HAP-1 (cell line): ENCODE results near the gene WDR90.

Source experiments
- DNase-seq, 2 experiments: peaks; one replicate each; pipeline ENCODE4 v3.0.0-alpha.2; 2016 to 2020; ENCODE audit warnings: low spot score in 2 of 2
- H3K27me3 ChIP-seq: fragments of 250-450 bp; sonication (Bioruptor Pico); 2 replicates; pipeline ENCODE4 v1.5.1; 2020; ENCODE audit warnings: low read depth, mild to moderate bottlenecking, moderate library complexity
- H3K36me3 ChIP-seq: fragments of 250-450 bp; sonication (Bioruptor Pico); replicated peaks from 2 replicates; pipeline ENCODE4 v1.5.1; 2020; ENCODE audit warnings: mild to moderate bottlenecking
- H3K4me1 ChIP-seq: fragments of 250-450 bp; sonication (Bioruptor Pico); 2 replicates; pipeline ENCODE4 v1.5.1; 2020; ENCODE audit warnings: mild to moderate bottlenecking
- H3K4me3 ChIP-seq: fragments of 250-450 bp; sonication (Bioruptor Pico); 2 replicates; pipeline ENCODE4 v1.5.1; 2020; ENCODE audit warnings: mild to moderate bottlenecking, moderate library complexity
- H3K9me3 ChIP-seq: fragments of 250-450 bp; sonication (Bioruptor Pico); 2 replicates; pipeline ENCODE4 v1.5.1; 2020; ENCODE audit warnings: mild to moderate bottlenecking, moderate library complexity
- in situ Hi-C: fragments of 300-500 bp; cut with MboI; formaldehyde crosslinking; loops from 3 replicates; pipeline ENCODE4 v1.14.3; 2020; ENCODE audit warnings: low sequenced_read_pairs, inconsistent platforms, mixed read lengths

Gene WDR90

GRCh38 chr16:620700-621525 lies 28.3 kb upstream of the WDR90 start:
- Histone ChIP-seq H3K4me1 (no peaks in the 10 kb centered on the region), H3K27me3 (no peaks in the 10 kb centered on the region), H3K4me3 (no peak overlapping the region), H3K36me3 (no peaks in the 10 kb centered on the region), H3K9me3 (no peaks in the 10 kb centered on the region)
- DNase-seq = no peak
- in situ Hi-C loops = no loop called here

DNA sequence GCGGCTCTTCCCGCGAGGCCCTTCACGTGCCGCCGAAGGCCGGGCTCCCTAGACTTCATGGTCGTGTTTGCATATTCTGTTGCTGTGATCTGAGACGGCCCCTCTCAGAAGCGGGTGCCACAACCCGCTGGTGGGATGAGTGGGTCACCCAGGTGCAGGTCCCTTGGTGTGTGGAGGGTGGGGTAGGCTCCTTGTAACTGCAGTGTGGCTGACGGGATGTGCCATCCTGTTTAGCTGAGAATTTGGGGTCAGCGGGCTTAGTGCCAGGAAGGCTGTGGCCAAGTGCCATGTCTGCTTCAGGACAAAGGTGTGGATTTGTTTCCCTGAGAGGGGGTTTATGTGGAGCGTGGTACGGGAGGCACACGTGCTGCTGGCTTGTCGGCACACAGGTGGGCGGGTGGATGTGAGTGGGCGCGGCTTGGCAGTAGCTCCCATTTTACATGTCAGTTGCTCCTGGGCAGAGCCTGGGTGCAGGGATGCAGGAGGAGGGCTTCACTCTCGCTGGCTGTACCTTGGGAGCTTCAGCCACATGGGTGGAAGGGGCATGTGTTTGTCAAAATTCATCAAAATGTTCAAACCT lies 27.5 kb upstream of the WDR90 start:
- Histone ChIP-seq H3K9me3 (no peaks in the 10 kb centered on the region), H3K4me3 (no peak overlapping the region), H3K27me3 (no peaks in the 10 kb centered on the region), H3K36me3 (no peaks in the 10 kb centered on the region), H3K4me1 (no peaks in the 10 kb centered on the region)
- no peak for DNase-seq
- in situ Hi-C loops = no loop called here

- in situ Hi-C loops = no loop called here
- no peak overlapping the region for H3K4me3 ChIP-seq
- no peaks in the 10 kb centered on the region for H3K27me3 ChIP-seq
- DNase-seq = no peak
- H3K4me1 ChIP-seq = no peaks in the 10 kb centered on the region
- H3K9me3 ChIP-seq = no peaks in the 10 kb centered on the region
- H3K36me3 ChIP-seq = no peaks in the 10 kb centered on the region
Observed at GRCh38 chr16:622920-623280, 26.3 kb upstream of the WDR90 start.

GRCh38 chr16:624526-625070 lies 24.6 kb upstream of the WDR90 start:
- peaks cover 3% of the 10 kb centered on the region; the same call in 1 of the 2 replicates for H3K36me3 ChIP-seq
- H3K27me3 ChIP-seq = no peaks in the 10 kb centered on the region
- DNase-seq = no peak
- H3K4me1 ChIP-seq = no peaks in the 10 kb centered on the region
- no peaks in the 10 kb centered on the region for H3K9me3 ChIP-seq
- in situ Hi-C loops = no loop called here
- no peak overlapping the region for H3K4me3 ChIP-seq

DNA sequence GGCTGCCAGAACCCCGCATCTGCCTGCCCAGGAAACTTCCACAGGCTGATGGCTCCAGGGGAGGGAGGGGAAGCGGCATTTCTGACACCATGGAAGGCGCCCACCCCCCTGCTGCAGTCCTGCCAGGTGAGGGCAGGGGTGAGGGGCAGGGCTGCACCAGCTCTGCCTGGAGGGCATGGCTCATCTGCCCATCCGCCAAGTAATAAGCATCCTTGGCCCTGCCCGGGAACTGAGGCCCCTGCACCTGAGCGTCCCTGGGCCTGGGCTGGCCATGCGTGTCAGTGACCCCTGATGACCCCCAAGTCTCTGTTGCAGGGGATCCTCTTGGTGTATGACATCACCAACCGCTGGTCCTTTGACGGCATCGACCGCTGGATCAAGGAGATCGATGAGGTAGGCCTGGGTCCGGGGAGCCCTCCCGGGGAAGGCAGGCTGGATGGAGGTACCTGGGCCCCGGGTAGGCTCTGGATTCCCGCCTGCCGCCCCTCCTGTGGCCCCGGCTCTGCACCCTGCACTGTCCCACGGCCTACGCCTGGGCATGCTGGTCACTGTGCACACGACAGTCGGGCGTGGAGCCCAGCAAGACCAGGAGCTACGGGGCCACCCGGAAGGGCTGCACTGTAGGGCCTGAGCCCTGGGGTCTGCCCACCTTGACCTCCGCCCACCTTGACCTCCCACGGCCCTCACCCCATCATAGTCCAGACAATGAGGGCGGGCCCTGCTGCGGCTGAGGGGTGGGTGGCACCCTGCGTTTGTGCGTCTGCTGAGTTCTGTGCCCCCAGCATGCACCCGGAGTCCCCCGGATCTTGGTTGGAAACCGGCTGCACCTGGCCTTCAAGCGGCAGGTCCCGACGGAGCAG lies 23.8 kb upstream of the WDR90 start:
- in situ Hi-C loops = no loop called here
- DNase-seq = no peak
- Histone ChIP-seq H3K27me3 (no peaks in the 10 kb centered on the region), H3K4me3 (no peak overlapping the region), H3K36me3 (peaks cover 3% of the 10 kb centered on the region; the same call in 1 of the 2 replicates), H3K4me1 (no peaks in the 10 kb centered on the region), H3K9me3 (no peaks in the 10 kb centered on the region)

DNA sequence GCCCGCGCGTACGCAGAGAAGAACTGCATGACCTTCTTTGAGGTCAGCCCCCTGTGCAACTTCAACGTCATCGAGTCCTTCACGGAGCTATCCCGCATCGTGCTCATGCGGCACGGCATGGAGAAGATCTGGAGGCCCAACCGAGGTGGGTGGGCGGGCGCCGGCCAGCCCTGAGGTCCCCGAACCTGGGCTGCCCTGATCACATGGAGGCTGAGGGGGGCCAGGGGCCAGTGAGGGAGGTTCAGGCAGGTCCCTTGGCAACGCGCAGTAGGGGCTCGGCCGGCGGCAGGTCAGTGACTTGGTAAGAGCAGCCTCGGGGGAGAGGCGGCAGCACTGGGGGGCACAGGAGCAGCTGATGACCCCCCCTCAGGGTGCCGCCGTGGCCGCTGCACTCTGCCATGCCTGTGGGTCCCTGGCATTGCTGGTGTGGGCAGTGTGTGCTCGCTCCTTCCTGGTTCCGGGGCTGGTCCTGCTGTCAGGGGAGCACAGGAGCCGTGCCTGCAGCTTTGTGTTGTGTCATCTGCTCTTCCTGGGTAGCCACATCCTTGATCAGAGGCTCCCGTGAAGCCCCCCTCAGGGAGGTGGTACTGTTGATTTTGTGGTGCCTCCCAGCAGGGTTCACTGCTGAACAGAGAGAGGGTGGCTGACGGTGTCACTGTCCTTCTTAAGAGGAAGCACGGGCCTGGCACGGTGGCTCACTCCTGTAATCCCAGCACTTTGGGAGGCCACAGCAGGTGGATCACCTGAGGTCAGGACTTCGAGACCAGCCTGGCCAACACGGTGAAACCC lies 23.0 kb upstream of the WDR90 start:
- in situ Hi-C loops = no loop called here
- Histone ChIP-seq H3K4me3 (no peak overlapping the region), H3K27me3 (no peaks in the 10 kb centered on the region), H3K36me3 (peaks cover 3% of the 10 kb centered on the region; the same call in 1 of the 2 replicates), H3K9me3 (no peaks in the 10 kb centered on the region), H3K4me1 (no peaks in the 10 kb centered on the region)
- no peak for DNase-seq

GRCh38 chr16:626787-627453 lies 22.2 kb upstream of the WDR90 start:
- H3K9me3 ChIP-seq = no peaks in the 10 kb centered on the region
- H3K4me1 ChIP-seq = no peaks in the 10 kb centered on the region
- H3K36me3 ChIP-seq = peaks cover 3% of the 10 kb centered on the region; the same call in 1 of the 2 replicates
- no peaks in the 10 kb centered on the region for H3K27me3 ChIP-seq
- no peak for DNase-seq
- in situ Hi-C loops = no loop called here
- H3K4me3 ChIP-seq = no peak overlapping the region

DNA sequence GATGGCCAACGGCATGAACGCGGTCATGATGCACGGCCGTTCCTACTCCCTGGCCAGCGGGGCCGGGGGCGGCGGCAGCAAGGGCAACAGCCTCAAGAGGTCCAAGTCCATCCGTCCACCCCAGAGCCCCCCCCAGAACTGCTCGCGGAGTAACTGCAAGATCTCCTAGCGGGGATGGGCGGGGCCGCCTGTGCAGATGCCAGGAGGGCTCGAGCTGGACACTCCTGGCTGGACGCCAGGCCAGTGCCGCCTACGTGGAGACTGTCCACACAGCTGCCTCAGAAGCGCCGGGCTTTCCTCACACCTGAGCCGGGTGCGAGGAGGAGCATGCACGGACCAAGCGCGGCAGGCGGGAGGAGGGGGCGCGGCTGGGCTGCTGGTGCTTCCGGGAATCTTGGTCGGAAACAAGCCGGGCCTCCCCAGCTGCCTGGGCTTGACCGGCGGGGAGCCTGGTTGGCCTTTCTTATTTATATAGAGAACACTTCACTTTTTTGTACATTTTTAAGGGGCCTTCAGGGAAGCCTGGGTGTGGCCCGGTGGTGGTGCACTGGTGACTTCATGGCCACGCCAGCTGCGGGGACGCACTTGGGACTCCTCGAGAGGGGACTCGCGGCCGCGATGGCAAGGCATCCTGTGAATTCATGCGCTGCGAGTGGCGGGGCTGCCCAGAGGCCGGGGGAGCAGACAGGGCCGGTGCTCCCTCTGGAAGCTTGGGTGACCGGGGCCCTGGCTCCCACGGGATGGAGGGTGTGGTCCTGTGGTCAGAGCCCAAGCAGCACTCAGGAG lies 21.5 kb upstream of the WDR90 start:
- in situ Hi-C loops = no loop called here
- DNase-seq = no peak

GRCh38 chr16:628321-629061 lies 20.7 kb upstream of the WDR90 start:
- Histone ChIP-seq H3K4me1 (no peaks in the 10 kb centered on the region), H3K36me3 (peaks cover 4% of the 10 kb centered on the region; the same call in 1 of the 2 replicates), H3K4me3 (no peak overlapping the region), H3K27me3 (no peaks in the 10 kb centered on the region), H3K9me3 (no peaks in the 10 kb centered on the region)
- DNase-seq = no peak
- in situ Hi-C loops = no loop called here

More for the DNA sequence above, 21.5 kb upstream of the WDR90 start:
- H3K4me1 ChIP-seq = no peaks in the 10 kb centered on the region
- peaks cover 3% of the 10 kb centered on the region; the same call in 1 of the 2 replicates for H3K36me3 ChIP-seq
- no peak overlapping the region for H3K4me3 ChIP-seq
- no peaks in the 10 kb centered on the region for H3K9me3 ChIP-seq
- H3K27me3 ChIP-seq = no peaks in the 10 kb centered on the region

DNA sequence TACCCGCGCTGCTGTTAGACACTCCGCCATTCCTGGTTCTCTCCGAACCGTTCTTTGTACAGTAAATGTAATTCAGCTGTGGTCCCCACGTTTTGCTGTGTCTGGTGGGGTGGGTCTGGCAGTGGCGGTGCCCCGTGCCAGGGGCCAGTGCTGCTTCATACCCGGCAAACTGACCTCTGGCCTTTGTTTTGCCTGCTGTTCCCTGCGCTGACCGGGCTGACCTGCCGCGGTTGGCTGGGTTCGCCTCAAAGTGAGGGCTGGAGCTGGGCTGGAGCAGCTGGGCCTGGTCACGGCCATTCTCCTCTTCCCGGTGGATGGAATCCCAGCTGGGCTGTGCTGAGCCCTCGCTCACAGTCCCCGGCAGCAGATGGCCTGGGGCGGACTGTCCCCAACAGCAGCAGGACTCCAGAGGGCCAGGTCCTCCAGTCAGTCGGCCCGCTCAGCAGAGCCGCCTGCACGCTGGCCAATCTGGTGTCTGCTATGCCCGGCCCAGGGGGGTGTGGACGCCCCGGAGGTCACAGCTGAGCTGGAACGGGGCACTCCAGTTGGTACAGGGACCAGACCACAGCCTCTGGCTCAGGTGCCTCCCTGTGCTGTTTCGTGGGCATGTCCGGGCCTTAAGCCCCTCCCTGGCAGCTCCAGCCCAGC lies 19.9 kb upstream of the WDR90 start:
- no peaks in the 10 kb centered on the region for H3K4me1 ChIP-seq
- H3K4me3 ChIP-seq = no peak overlapping the region
- H3K27me3 ChIP-seq = no peaks in the 10 kb centered on the region
- in situ Hi-C loops = no loop called here
- no peak for DNase-seq
- H3K9me3 ChIP-seq = no peaks in the 10 kb centered on the region
- peaks cover 12% of the 10 kb centered on the region; the same call in 1 of the 2 replicates for H3K36me3 ChIP-seq

- in situ Hi-C loops = no loop called here
- no peaks in the 10 kb centered on the region for H3K27me3 ChIP-seq
- no peak overlapping the region for H3K4me3 ChIP-seq
- no peak for DNase-seq
- H3K4me1 ChIP-seq = no peaks in the 10 kb centered on the region
- H3K9me3 ChIP-seq = no peaks in the 10 kb centered on the region
- H3K36me3 ChIP-seq = peaks cover 15% of the 10 kb centered on the region; the same call in 1 of the 2 replicates
Observed at GRCh38 chr16:629833-630248, 19.3 kb upstream of the WDR90 start.
